ENCODE results near the gene ABTB2. TPM values are rescaled to one million over a fixed set of nuclear protein-coding genes. Genes with fewer than 3 reads are reported as not detected.

ABTB2 gene
- total RNA-seq, 6 experiments from 2014 or later: 6.0 to 14.9 (median 10.0) TPM

GRCh38 chr11:34194576-34195335, 163.1 kb downstream of the ABTB2 start:
- 89% methylated on average over 4 of the region's 13 CpGs for WGBS (ENCODE audit: insufficient coverage, low coverage, low lambda C conversion rate, missing lambda C conversion rate)
- no peak overlapping the region for H3K27ac ChIP-seq
- no peak overlapping the region for H3K4me3 ChIP-seq
- ATAC-seq (no peak), DNase-seq (no peak)
- H3K36me3 ChIP-seq: no peaks in the 10 kb centered on the region
- H3K4me1 ChIP-seq: no peaks in the 10 kb centered on the region
- intact Hi-C loops (cut with DNase I): no loop called here
- TF ChIP-seq CTCF (IDR thresholded peaks at IDR 0.05) (no peak), POLR2A (IDR thresholded peaks at IDR 0.05) (no peak)
- no peaks in the 10 kb centered on the region for H3K9me3 ChIP-seq
- H3K27me3 ChIP-seq: no peaks in the 10 kb centered on the region

GRCh38 chr11:34192481-34193401, 165.1 kb downstream of the ABTB2 start:
- 80% methylated on average over 5 of the region's 14 CpGs for WGBS (ENCODE audit: insufficient coverage, low coverage, low lambda C conversion rate, missing lambda C conversion rate)
- Histone ChIP-seq H3K36me3 (no peaks in the 10 kb centered on the region), H3K9me3 (no peaks in the 10 kb centered on the region), H3K27ac (no peak overlapping the region), H3K4me3 (no peak overlapping the region), H3K27me3 (no peaks in the 10 kb centered on the region), H3K4me1 (peaks cover 0 to 10% (median 0%) of the 10 kb centered on the region in 4 donors)
- peak in 1 of 4 donors; percentile 81 for ATAC-seq
- intact Hi-C loops (cut with DNase I): no loop called here
- no peak for TF ChIP-seq POLR2A (IDR thresholded peaks at IDR 0.05)
- TF ChIP-seq CTCF (IDR thresholded peaks at IDR 0.05): no peak
- DNase-seq: no peak

- Histone ChIP-seq H3K4me1 (peaks cover 0 to 10% (median 0%) of the 10 kb centered on the region in 4 donors), H3K27me3 (no peaks in the 10 kb centered on the region), H3K9me3 (no peaks in the 10 kb centered on the region), H3K27ac (no peak overlapping the region), H3K4me3 (no peak overlapping the region), H3K36me3 (no peaks in the 10 kb centered on the region)
- WGBS (ENCODE audit: insufficient coverage, low coverage, low lambda C conversion rate, missing lambda C conversion rate): 89% methylated on average over 1 of the region's 5 CpGs
- DNase-seq (no peak), ATAC-seq (no peak)
- no peak for TF ChIP-seq POLR2A (IDR thresholded peaks at IDR 0.05)
- TF ChIP-seq CTCF (IDR thresholded peaks at IDR 0.05): no peak
- intact Hi-C loops (cut with DNase I): no loop called here
Measured at GRCh38 chr11:34191578-34191977, 166.2 kb downstream of the ABTB2 start.

GRCh38 chr11:34190192-34191139, 167.3 kb downstream of the ABTB2 start:
- no peaks in the 10 kb centered on the region for H3K9me3 ChIP-seq
- no peak for TF ChIP-seq CTCF (IDR thresholded peaks at IDR 0.05)
- no peak for TF ChIP-seq POLR2A (IDR thresholded peaks at IDR 0.05)
- H3K4me3 ChIP-seq: no peak overlapping the region
- no peaks in the 10 kb centered on the region for H3K36me3 ChIP-seq
- WGBS (ENCODE audit: insufficient coverage, low coverage, low lambda C conversion rate, missing lambda C conversion rate): 80% methylated on average over 6 of the region's 8 CpGs
- H3K4me1 ChIP-seq: peaks cover 0 to 10% (median 0%) of the 10 kb centered on the region in 4 donors
- no peak for DNase-seq
- no peaks in the 10 kb centered on the region for H3K27me3 ChIP-seq
- no peak for ATAC-seq
- intact Hi-C loops (cut with DNase I): no loop called here
- no peak overlapping the region for H3K27ac ChIP-seq

Measured in right lobe of liver (tissue), 6 donors.